Measurements from ENCODE around the gene ZC3H15.

The ZC3H15 gene

DNA sequence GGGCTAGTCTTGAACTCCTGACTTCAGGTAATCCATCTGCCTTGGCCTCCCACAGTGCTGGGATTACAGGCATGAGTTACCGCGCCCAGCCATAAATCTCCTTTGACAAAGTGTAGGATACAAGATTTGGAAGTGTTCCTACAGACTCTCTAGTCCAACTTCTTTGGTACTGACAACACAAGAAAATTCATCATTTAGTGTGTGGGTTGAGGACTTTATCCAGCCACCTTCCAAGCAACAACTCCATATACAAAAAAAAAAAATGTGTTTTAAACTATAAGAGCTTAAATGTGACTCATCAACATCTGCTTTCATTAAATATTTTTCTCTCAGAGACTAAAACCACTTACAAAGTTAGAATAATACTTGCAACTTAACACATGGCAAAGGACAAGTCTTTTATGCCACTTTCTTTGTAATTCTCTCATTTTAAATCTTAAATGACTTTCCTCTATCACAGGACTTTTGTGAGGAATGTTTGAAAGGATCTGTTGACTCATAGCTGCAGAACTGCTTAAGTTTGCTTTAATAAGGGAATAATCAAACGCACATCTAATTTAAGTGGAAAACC lies 57.6 kb downstream of the ZC3H15 start:
- no peak for DNase-seq (ENCODE audit: low spot score)

DNA sequence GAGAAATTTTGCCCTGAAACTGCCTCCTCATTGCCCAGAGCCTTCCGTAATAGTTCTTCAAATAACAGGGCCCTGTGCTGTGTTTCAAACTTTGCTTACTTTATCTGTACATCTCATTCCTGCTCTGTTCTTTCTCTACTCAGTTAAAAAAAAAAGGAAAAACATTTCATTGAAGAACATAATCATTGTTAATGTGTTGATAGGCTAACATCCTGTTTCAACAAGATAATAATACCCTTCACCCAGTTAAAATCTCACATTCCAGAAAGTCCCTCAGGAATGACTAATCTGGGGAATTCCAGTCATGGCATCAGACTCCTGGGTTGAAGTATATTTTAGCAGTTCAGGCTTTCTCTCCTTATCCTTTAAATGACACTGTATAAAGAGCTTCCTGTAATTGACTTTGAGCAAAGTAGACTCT lies 58.2 kb downstream of the ZC3H15 start:
- DNase-seq (ENCODE audit: low spot score), result no peak

DNA sequence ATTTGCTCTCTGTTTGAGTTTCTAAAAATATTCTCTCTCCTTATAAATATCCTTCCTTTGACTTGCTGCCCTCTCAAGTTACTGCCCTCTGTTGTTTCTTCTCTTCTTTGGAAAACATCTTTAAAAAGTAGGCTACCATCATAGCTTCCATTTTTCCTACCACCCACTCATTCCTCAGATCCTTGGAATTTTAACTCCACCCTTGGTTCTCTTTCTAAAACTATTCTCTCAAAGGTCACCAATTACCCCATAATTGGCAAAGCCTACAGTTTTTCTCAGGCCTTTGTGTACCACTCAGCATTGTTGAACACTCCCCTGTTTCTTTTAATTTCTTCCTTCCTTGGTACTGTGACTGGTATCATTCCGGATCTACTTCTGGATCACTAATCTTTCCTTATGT lies 60.8 kb downstream of the ZC3H15 start:
- DNase-seq (ENCODE audit: low spot score), result no peak

DNA sequence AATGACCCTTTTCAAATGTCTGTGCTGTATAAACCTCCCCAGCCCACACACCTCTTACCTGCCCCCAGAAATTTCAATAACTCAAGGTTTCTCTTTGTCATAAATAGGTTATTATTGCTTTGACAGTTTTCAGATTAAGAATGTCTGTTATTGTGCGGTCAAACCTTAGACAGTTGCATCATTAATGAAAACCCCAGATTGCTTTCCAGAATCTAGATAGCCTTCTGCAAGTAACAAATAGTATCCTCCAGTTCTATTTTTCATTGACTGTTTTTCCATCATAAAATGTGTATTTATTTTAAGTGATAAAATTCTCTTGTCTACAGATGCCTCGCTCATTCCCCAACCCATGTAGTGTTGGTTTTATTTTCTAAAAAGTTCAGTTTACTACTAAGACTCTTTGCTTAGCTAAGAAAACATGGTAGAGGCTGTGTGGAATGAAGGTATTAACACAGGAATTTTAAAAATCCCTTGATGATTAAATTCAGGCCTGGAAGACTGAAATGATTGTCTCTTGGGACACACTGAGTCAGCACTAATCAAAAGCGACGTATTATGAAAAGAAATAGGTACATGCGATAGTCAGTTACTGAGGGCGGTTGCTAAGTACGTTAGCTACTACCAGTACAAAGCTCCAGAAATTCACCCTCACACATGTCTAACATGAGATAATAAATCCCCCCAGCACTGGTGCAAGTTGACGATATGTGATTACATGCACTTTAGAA lies 65.4 kb downstream of the ZC3H15 start:
- DNase-seq (ENCODE audit: low spot score), result no peak

DNA sequence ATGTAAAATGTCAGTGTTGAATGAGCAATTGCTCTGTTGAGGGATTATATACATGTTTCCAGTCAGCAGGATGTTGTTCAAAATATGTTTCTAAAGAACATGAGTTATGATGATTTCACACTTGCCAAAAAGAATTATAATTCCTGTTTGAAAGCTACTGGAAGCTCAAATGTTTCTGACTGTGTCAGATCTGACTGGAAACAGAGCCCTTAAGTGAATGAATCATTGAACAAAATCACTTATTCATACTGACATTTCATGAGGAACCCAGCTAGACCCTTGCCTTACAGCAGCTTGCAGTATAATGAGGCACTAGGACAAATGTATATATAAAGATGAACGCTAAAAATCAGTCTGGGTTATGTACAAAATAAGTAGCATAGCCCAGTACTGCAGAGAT lies 68.4 kb downstream of the ZC3H15 start:
- DNase-seq (ENCODE audit: low spot score), result no peak

DNA sequence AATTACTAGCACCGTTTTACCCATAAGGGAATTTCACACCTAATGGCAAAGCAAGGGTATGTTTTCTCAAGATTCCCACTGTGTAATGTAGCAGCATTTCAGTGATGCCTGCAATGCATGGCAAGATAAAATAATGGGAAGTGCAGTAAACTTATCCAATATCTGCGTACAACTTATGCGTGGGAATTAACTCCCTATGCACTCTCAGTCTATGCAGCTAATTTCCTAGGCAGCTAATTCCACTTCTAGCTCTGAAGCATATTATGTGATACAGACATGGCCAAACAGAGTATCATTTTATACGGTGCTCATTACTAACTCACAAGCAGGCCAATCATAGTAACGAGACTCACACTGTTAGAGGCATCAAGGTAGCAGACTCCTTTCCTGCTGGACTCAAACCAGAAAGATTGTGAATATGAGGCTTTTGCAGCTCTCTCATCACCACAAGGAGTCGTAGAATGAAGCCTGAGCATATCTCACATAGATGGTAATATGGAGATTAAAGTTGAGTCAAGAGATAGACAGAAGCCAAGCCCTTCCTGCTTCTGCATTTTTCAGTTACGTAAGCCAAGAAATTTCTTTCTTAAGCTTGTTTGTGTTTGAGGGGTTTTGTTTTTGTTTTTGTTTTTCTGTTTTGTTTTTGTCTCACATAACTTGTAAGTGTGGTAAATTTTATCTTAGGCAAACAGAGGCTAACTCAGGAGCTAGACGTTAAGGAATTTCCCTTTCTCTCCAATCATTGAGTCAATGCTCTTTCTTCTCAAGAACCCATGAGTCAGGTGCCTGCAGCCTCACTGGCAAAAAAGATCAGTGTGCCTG lies 69.0 kb downstream of the ZC3H15 start:
- DNase-seq (ENCODE audit: low spot score), result no peak

DNA sequence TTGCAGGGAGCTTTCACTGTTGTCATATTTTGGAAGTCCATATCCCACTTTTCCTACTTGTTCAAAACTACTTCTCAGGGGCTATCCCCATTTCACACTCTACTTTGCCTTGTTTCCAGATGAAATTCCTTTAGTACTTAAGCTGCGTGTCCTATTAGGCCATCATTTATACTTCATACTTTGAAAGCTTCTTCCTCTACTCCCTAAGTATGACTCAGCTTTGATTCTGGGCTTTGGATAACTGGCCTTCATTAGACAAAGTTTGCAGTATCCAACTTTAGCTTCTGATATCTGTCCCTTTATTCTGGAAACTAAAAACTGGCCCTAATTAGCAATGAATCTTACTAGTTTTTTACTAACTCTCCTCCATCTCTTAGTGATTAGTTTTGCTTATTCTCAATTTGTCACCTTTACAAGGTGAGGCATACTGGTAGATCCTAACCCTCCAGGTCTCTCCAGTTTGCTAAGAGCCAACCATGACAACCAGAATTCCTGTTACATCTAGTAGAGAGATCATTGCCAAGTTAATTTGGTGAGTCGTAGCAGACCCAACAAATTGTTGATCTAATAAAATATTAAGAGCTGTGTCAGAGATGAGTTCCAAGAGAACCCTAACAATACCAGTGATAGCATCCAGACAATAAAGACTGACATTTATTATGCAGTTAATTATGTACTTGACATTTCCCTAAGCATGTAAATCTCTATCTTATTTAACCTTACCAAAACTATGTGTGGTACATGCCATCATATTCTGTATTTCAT lies 72.6 kb downstream of the ZC3H15 start:
- no peak for DNase-seq (ENCODE audit: low spot score)

Measured in CD4-positive, alpha-beta T cell treated with Interleukin-15 for 4 hours (primary cell).